ENCODE results near the gene SKI. TPM values are rescaled to one million over a fixed set of nuclear protein-coding genes. Genes with fewer than 3 reads are reported as not detected.

SKI gene
- total and polyA plus RNA-seq, 4 donors, result 17.1 to 90.7 (median 40.7) TPM

DNA sequence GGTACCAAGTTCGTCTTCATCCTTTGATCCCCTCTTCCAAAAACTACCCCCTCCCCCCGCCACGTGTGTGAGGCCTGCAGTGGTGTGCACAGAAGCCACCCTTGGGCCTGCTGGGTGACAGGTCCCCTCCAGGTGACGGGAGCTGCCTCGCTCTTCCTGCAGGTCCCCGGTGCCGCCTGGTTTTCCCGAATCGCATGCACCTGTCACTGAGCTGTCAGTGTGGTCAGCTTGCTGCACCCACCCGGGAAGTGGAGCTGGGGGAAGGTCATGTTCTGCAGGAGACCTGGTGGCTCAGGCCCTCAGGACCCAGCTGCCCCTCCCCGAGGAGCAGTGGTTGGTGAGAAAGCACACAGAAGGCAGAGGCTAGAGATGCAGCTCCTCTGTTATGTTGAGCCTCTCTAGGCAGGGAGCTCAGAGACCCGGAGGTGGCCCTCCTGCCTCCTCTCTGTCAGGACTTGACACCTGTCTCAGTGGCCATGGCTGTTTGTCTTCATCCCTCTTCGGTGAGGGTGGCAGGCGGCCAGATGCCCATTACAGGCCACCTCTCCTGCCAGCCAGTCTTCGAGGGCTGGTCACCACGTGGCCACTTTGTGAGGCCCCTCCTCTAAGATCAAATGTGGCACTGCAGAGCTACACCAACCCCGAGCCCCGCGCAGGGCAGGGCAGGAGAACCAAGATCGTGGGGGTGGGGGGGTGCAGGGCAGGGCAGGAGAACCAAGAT lies 60.9 kb downstream of the SKI start:
- TF ChIP-seq, protein P1, sequence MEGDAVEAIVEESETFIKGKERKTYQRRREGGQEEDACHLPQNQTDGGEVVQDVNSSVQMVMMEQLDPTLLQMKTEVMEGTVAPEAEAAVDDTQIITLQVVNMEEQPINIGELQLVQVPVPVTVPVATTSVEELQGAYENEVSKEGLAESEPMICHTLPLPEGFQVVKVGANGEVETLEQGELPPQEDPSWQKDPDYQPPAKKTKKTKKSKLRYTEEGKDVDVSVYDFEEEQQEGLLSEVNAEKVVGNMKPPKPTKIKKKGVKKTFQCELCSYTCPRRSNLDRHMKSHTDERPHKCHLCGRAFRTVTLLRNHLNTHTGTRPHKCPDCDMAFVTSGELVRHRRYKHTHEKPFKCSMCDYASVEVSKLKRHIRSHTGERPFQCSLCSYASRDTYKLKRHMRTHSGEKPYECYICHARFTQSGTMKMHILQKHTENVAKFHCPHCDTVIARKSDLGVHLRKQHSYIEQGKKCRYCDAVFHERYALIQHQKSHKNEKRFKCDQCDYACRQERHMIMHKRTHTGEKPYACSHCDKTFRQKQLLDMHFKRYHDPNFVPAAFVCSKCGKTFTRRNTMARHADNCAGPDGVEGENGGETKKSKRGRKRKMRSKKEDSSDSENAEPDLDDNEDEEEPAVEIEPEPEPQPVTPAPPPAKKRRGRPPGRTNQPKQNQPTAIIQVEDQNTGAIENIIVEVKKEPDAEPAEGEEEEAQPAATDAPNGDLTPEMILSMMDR (IDR thresholded peaks at IDR 0.05; ENCODE audit: control extremely low read depth, extremely low read depth), result no peak
- 72 to 86% methylated on average over 20 of the region's 20 CpGs for WGBS, 2 donors
- Histone ChIP-seq H3K9ac (ENCODE audit: insufficient read depth in 1 of 2, low read length in 2 of 2) (no peak overlapping the region), H3K27ac (ENCODE audit: low read depth in 1 of 2, low read length in 1 of 2) (no peak overlapping the region), H3K27me3 (ENCODE audit: control insufficient read depth in 3 of 3, insufficient read depth in 3 of 3, low read length in 2 of 3) (no peaks in the 10 kb centered on the region), H3K36me3 (ENCODE audit: control insufficient read depth in 4 of 4, insufficient read depth in 4 of 4, low read length in 4 of 4) (peaks cover 0 to 3% (median 0%) of the 10 kb centered on the region in 4 donors), H3K4me1 (ENCODE audit: control insufficient read depth in 5 of 5, insufficient read depth in 5 of 5, low read length in 5 of 5) (peaks cover 9 to 64% (median 33%) of the 10 kb centered on the region in 5 donors), H3K9me3 (ENCODE audit: control insufficient read depth in 4 of 4, insufficient read depth in 3 of 4, low read length in 3 of 4) (no peaks in the 10 kb centered on the region), H3K4me3 (no peak overlapping the region)
- DNase-seq, result no peak
- ATAC-seq (ENCODE audit: insufficient read depth, low FRiP score), result no peak

DNA sequence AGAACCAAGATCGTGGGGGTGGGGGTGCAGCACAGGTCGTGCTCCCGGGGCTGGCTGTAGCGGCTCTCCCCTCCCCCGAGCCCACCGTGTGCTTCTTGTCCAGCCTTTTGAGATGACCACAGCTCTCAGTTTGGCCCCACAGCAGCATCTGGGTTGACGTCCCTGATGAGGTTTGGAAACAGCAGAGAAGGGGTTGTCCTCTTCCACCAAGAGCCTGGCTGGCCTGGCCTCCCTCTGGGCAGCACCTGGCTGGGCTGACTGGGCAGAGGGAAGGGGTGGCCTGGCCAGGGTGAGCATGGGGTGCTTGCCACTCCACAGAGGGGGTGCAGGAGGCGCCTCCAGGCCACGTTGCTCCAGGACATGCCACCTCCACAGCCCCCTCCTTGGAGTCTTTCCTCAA lies 61.5 kb downstream of the SKI start:
- DNase-seq, result peak in 1 of 3 donors; percentile 55

DNA sequence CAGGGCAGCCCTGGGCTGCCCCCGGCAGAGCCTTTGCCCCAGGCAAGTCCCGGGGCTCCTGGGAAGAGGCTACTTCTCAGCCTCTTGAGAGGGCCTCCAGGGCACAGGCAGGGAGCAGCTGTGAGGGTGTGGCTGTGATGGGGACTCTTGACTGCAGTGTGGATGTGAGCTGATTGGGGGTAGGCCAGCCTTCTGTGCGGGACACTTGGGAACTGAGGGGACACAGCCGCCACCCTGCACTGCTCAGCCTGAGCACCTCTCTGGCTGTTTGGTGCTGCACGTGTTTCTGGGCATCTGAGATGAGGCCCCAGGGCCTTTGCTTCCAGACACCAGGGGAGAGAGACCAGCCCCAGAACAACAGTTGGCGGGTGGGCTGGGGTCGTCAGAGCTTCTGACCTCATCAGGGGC lies 62.1 kb downstream of the SKI start:
- H3K4me1 ChIP-seq (ENCODE audit: control insufficient read depth in 5 of 5, insufficient read depth in 5 of 5, low read length in 5 of 5), result peaks cover 11 to 75% (median 36%) of the 10 kb centered on the region in 5 donors
- ATAC-seq (ENCODE audit: insufficient read depth, low FRiP score), result peak; percentile 19
- TF ChIP-seq, protein P1 (IDR thresholded peaks at IDR 0.05; ENCODE audit: control extremely low read depth, extremely low read depth), result no peak
- no peaks in the 10 kb centered on the region for H3K9me3 ChIP-seq (ENCODE audit: control insufficient read depth in 4 of 4, insufficient read depth in 3 of 4, low read length in 3 of 4)
- H3K27me3 ChIP-seq (ENCODE audit: control insufficient read depth in 3 of 3, insufficient read depth in 3 of 3, low read length in 2 of 3), result no peaks in the 10 kb centered on the region
- peaks cover 0 to 1% (median 0%) of the 10 kb centered on the region in 4 donors for H3K36me3 ChIP-seq (ENCODE audit: control insufficient read depth in 4 of 4, insufficient read depth in 4 of 4, low read length in 4 of 4)
- peak overlapping the region; percentile 43 to 88 for H3K27ac ChIP-seq (ENCODE audit: low read depth in 1 of 2, low read length in 1 of 2)
- DNase-seq, result no peak
- 18 to 28% methylated on average over 7 of the region's 7 CpGs for WGBS, 2 donors
- peak overlapping the region in 1 of 2 donors; percentile 42 for H3K9ac ChIP-seq (ENCODE audit: insufficient read depth in 1 of 2, low read length in 2 of 2)
- no peak overlapping the region for H3K4me3 ChIP-seq

More for the DNA sequence above, 61.5 kb downstream of the SKI start:
- peaks cover 11 to 70% (median 36%) of the 10 kb centered on the region in 5 donors for H3K4me1 ChIP-seq (ENCODE audit: control insufficient read depth in 5 of 5, insufficient read depth in 5 of 5, low read length in 5 of 5)
- no peak overlapping the region for H3K4me3 ChIP-seq
- H3K9ac ChIP-seq (ENCODE audit: insufficient read depth in 1 of 2, low read length in 2 of 2), result no peak overlapping the region
- 57 to 59% methylated on average over 9 of the region's 9 CpGs for WGBS, 2 donors
- TF ChIP-seq, protein P1 (IDR thresholded peaks at IDR 0.05; ENCODE audit: control extremely low read depth, extremely low read depth), result no peak
- peak overlapping the region in 1 of 2 donors; percentile 65 for H3K27ac ChIP-seq (ENCODE audit: low read depth in 1 of 2, low read length in 1 of 2)
- H3K9me3 ChIP-seq (ENCODE audit: control insufficient read depth in 4 of 4, insufficient read depth in 3 of 4, low read length in 3 of 4), result no peaks in the 10 kb centered on the region
- H3K27me3 ChIP-seq (ENCODE audit: control insufficient read depth in 3 of 3, insufficient read depth in 3 of 3, low read length in 2 of 3), result no peaks in the 10 kb centered on the region
- H3K36me3 ChIP-seq (ENCODE audit: control insufficient read depth in 4 of 4, insufficient read depth in 4 of 4, low read length in 4 of 4), result peaks cover 0 to 3% (median 0%) of the 10 kb centered on the region in 4 donors
- no peak for ATAC-seq (ENCODE audit: insufficient read depth, low FRiP score)
